OCI-LY3 (cell line): ENCODE measurements around the gene KIF3C.

ENCODE experiments used
- H2AFZ ChIP-seq: fragments of 200-600, 300-600 bp; shearing (Covaris generic); 2 replicates; pipeline ENCODE4 v1.6.0; 2014; ENCODE audit warnings: antibody characterized with exemption, low read depth, low read length
- H3K27ac ChIP-seq: fragments of 200-600, 300-600 bp; sonication (generic); 2 replicates; pipeline ENCODE4 v1.5.1; 2014; ENCODE audit warnings: mild to moderate bottlenecking, low read length, moderate library complexity, mixed read lengths
- H3K27me3 ChIP-seq: fragments of 200-600, 300-600 bp; sonication (generic); 2 replicates; pipeline ENCODE4 v1.6.1; 2014; ENCODE audit warnings: low read depth, low read length, mixed read lengths
- H3K36me3 ChIP-seq: fragments of 200-600, 300-600 bp; sonication (generic); replicated peaks from 2 replicates; pipeline ENCODE3; 2014; ENCODE audit warnings: low read depth, low read length, mixed read lengths
- H3K4me1 ChIP-seq: fragments of 300-600, 200-600 bp; sonication (generic); 2 replicates; pipeline ENCODE4 v1.6.1; 2014; ENCODE audit warnings: low read length, mixed read lengths
- H3K4me2 ChIP-seq: fragments of 200-600, 300-600 bp; sonication (generic); 2 replicates; pipeline ENCODE4 v1.6.1; 2014; ENCODE audit warnings: low read length, mixed read lengths
- H3K4me3 ChIP-seq: fragments of 300-600, 200-600 bp; sonication (generic); 2 replicates; pipeline ENCODE4 v1.5.1; 2014; ENCODE audit warnings: antibody characterized with exemption, mild to moderate bottlenecking, low read length, moderate library complexity
- H3K79me2 ChIP-seq: fragments of 300-600, 200-600 bp; shearing (Covaris generic); 2 replicates; pipeline ENCODE4 v1.6.1; 2014; ENCODE audit warnings: mild to moderate bottlenecking, low read length, mixed read lengths
- H3K9ac ChIP-seq: fragments of 300-600, 200-600 bp; shearing (Covaris generic); 2 replicates; pipeline ENCODE4 v1.6.0; 2014; ENCODE audit warnings: mild to moderate bottlenecking, low read length, moderate library complexity
- H3K9me3 ChIP-seq: fragments of 200-600, 300-600 bp; shearing (Covaris generic); 2 replicates; pipeline ENCODE4 v1.6.1; 2014; ENCODE audit warnings: low read length, mixed read lengths; ENCODE audit not compliant: insufficient read depth
- H4K20me1 ChIP-seq: fragments of 200-600, 300-600 bp; sonication (generic); 2 replicates; pipeline ENCODE4 v1.6.1; 2016; ENCODE audit warnings: low read length, mixed read lengths; ENCODE audit not compliant: insufficient read depth
- EZH2phosphoT487 ChIP-seq: fragments of 200-600 bp; shearing (Covaris generic); IDR thresholded peaks from 2 replicates; pipeline ENCODE4 v1.6.1; 2018; ENCODE audit warnings: antibody characterized with exemption, mixed run types, low read depth
- TF ChIP-seq, protein P1 (sequence below): fragments of 200-600, 300-600 bp; sonication (generic); IDR thresholded peaks from 2 replicates; pipeline ENCODE4 v1.5.1; 2014; ENCODE audit warnings: antibody characterized with exemption, low read length, low read depth

The KIF3C gene

DNA sequence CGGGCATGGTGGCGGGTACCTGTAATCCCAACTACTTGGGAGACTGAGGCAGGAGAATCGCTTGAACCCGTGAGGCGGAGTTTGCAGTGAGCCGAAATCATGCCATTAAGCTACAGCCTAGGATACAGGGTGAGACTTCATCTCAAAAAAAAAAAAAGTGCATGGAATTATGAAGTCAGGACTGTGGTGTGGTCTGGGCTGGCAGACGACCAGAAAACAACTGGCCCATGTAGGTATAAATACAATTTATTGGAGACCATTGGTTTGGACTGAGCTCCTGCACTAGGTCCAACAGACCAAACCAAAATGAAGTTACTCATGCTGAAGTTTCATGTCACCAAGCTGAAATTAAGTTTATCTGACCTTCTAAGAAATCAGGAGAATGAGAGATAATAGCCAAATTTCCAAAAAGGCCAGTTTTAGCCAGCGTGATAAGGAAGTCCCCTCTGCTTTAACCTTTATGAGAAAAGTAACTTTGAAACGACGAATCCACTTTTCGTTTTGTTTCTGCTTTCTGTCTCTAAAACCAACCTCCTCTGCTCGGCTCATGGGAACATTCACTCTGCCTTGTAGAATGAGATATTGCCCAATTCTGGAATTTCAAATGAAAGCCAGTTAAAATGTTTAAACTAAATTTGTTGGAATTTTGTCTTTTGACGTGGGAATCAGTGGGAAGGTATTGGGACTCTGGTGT, 33.9 kb upstream of the KIF3C start:
- Histone ChIP-seq H3K9me3 (no peaks in the 10 kb centered on the region), H3K9ac (no peak overlapping the region), H3K79me2 (no peaks in the 10 kb centered on the region), H2AFZ (no peak overlapping the region), H3K36me3 (no peaks in the 10 kb centered on the region), H3K4me3 (no peak overlapping the region), H4K20me1 (no peaks in the 10 kb centered on the region), H3K4me2 (no peak overlapping the region), H3K4me1 (peaks cover 8% of the 10 kb centered on the region), H3K27me3 (no peaks in the 10 kb centered on the region), H3K27ac (no peak overlapping the region)
- TF ChIP-seq, protein P1, sequence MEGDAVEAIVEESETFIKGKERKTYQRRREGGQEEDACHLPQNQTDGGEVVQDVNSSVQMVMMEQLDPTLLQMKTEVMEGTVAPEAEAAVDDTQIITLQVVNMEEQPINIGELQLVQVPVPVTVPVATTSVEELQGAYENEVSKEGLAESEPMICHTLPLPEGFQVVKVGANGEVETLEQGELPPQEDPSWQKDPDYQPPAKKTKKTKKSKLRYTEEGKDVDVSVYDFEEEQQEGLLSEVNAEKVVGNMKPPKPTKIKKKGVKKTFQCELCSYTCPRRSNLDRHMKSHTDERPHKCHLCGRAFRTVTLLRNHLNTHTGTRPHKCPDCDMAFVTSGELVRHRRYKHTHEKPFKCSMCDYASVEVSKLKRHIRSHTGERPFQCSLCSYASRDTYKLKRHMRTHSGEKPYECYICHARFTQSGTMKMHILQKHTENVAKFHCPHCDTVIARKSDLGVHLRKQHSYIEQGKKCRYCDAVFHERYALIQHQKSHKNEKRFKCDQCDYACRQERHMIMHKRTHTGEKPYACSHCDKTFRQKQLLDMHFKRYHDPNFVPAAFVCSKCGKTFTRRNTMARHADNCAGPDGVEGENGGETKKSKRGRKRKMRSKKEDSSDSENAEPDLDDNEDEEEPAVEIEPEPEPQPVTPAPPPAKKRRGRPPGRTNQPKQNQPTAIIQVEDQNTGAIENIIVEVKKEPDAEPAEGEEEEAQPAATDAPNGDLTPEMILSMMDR = no peak
- no peak for TF ChIP-seq EZH2phosphoT487

DNA sequence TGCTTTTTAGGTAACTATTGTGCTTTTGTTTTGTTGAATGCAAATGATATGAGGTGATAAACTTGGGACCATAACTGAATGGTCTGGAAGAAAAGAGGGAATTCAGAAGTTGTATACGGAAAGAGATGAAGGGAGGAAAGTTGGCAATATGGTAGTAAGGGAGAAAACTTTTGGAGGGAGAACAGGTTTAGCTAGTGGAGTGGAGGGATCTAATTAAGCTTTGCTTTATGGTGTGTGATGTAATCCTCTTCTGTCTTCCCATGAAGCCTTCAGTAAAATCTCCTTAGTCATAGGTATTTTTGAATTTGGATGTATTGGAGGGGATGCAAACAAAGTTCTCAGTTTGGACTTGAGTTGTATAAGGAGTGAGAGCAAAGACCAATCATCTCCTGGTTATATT, 31.4 kb upstream of the KIF3C start:
- H3K4me1 ChIP-seq = peaks cover 5% of the 10 kb centered on the region
- no peaks in the 10 kb centered on the region for H4K20me1 ChIP-seq
- no peak overlapping the region for H3K4me2 ChIP-seq
- H3K27ac ChIP-seq = no peak overlapping the region
- H3K4me3 ChIP-seq = no peak overlapping the region
- no peaks in the 10 kb centered on the region for H3K36me3 ChIP-seq
- TF ChIP-seq EZH2phosphoT487 = no peak
- TF ChIP-seq, protein P1 = no peak
- no peak overlapping the region for H2AFZ ChIP-seq
- no peaks in the 10 kb centered on the region for H3K9me3 ChIP-seq
- no peak overlapping the region for H3K9ac ChIP-seq
- H3K27me3 ChIP-seq = no peaks in the 10 kb centered on the region
- H3K79me2 ChIP-seq = no peaks in the 10 kb centered on the region

GRCh38 chr2:26011990-26012856, 29.9 kb upstream of the KIF3C start:
- H3K4me3 ChIP-seq = no peak overlapping the region

GRCh38 chr2:26011609-26011989, 29.3 kb upstream of the KIF3C start:
- Histone ChIP-seq H3K27ac (no peak overlapping the region), H3K4me2 (no peak overlapping the region), H3K4me1 (peaks cover 10% of the 10 kb centered on the region)

More at GRCh38 chr2:26011990-26012856, 29.9 kb upstream of the KIF3C start:
- H3K27ac ChIP-seq = no peak overlapping the region
- H3K36me3 ChIP-seq = no peaks in the 10 kb centered on the region
- no peak overlapping the region for H3K9ac ChIP-seq
- no peak overlapping the region; the same call in 1 of the 2 replicates for H2AFZ ChIP-seq
- H3K27me3 ChIP-seq = no peaks in the 10 kb centered on the region
- H3K4me2 ChIP-seq = no peak overlapping the region
- H3K4me1 ChIP-seq = peaks cover 6% of the 10 kb centered on the region
- no peaks in the 10 kb centered on the region for H3K79me2 ChIP-seq
- TF ChIP-seq EZH2phosphoT487 = no peak
- TF ChIP-seq, protein P1 = no peak
- no peaks in the 10 kb centered on the region for H4K20me1 ChIP-seq
- H3K9me3 ChIP-seq = no peaks in the 10 kb centered on the region

More at GRCh38 chr2:26011609-26011989, 29.3 kb upstream of the KIF3C start:
- Histone ChIP-seq H4K20me1 (no peaks in the 10 kb centered on the region), H3K36me3 (no peaks in the 10 kb centered on the region), H2AFZ (no peak overlapping the region), H3K9me3 (no peaks in the 10 kb centered on the region), H3K4me3 (no peak overlapping the region), H3K79me2 (no peaks in the 10 kb centered on the region), H3K27me3 (no peaks in the 10 kb centered on the region), H3K9ac (no peak overlapping the region)
- no peak for TF ChIP-seq EZH2phosphoT487
- TF ChIP-seq, protein P1 = no peak
